Measurements from ENCODE around the gene POLN.

GRCh38 chr4:2049811-2050210 is 192.1 kb downstream of the POLN start:
- TF ChIP-seq, protein P1, sequence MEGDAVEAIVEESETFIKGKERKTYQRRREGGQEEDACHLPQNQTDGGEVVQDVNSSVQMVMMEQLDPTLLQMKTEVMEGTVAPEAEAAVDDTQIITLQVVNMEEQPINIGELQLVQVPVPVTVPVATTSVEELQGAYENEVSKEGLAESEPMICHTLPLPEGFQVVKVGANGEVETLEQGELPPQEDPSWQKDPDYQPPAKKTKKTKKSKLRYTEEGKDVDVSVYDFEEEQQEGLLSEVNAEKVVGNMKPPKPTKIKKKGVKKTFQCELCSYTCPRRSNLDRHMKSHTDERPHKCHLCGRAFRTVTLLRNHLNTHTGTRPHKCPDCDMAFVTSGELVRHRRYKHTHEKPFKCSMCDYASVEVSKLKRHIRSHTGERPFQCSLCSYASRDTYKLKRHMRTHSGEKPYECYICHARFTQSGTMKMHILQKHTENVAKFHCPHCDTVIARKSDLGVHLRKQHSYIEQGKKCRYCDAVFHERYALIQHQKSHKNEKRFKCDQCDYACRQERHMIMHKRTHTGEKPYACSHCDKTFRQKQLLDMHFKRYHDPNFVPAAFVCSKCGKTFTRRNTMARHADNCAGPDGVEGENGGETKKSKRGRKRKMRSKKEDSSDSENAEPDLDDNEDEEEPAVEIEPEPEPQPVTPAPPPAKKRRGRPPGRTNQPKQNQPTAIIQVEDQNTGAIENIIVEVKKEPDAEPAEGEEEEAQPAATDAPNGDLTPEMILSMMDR (IDR thresholded peaks at IDR 0.05), result no peak
- no peak for TF ChIP-seq POLR2A (IDR thresholded peaks at IDR 0.05)
- no peak for TF ChIP-seq POLR2AphosphoS5 (IDR thresholded peaks at IDR 0.05)
